ENCODE measurements around the gene KIAA1549. TPM values are rescaled to one million over a fixed set of nuclear protein-coding genes. Genes with fewer than 3 reads are reported as not detected.

Gene KIAA1549
- polyA plus RNA-seq, 1 donor (not counting 4 experiments of a cell fraction or from before 2014, with no cell fraction given): 1.1 TPM

DNA sequence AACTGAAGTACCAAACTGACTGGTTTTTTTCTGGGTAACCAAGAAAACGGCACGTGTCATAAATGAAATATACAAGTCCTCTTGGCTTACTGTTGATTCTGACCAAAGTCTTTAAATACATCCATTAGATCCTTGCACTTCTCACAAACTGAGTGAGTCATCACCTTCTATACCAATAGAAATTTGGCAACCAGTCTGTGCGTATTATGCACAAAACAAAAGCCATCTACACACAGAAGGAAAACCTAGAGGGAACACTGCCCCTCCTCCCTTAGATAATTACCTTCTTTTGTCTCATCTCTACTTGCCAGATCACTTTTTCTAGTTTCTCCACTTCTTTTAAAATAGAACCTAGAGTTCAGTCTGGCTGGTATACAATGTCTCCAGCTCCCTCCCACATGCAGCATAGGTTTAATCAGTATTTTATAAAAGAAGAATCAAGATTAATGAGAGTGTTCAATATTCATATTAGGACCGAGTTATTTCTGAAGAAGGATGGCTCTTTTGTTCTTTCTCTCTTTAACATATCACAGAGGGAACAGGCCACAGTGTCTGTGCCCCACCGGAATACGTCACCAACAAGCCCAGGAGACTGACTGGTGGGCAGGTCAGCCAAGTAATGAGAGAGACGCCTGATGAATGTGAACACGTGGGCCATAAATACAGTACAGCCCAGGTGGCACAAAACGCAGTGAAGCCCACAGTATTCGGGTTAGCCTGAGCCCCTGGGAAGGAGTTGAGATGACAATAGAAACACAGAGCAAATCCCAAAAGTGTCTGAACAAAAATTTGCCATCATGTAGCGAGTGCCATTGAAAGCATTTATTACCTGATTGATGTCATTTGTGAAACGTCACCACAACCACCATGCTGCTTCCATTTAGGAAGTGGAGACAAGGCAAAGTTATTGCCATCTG is 91.3 kb downstream of the KIAA1549 start:
- TF ChIP-seq EZH2 (IDR thresholded peaks at IDR 0.05; ENCODE audit: low read length): no peak
- TF ChIP-seq, protein P1, sequence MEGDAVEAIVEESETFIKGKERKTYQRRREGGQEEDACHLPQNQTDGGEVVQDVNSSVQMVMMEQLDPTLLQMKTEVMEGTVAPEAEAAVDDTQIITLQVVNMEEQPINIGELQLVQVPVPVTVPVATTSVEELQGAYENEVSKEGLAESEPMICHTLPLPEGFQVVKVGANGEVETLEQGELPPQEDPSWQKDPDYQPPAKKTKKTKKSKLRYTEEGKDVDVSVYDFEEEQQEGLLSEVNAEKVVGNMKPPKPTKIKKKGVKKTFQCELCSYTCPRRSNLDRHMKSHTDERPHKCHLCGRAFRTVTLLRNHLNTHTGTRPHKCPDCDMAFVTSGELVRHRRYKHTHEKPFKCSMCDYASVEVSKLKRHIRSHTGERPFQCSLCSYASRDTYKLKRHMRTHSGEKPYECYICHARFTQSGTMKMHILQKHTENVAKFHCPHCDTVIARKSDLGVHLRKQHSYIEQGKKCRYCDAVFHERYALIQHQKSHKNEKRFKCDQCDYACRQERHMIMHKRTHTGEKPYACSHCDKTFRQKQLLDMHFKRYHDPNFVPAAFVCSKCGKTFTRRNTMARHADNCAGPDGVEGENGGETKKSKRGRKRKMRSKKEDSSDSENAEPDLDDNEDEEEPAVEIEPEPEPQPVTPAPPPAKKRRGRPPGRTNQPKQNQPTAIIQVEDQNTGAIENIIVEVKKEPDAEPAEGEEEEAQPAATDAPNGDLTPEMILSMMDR (optimal IDR thresholded peaks at IDR 0.05 in 1 of 3, IDR thresholded peaks at IDR 0.05 in 1 of 3, conservative IDR thresholded peaks at IDR 0.05 in 1 of 3; ENCODE audit: extremely low read depth in 1 of 3, insufficient read depth in 2 of 3, low read length in 3 of 3): no peak
- no peak overlapping the region for H3K9ac ChIP-seq (ENCODE audit: control insufficient read depth, extremely low read depth, insufficient read depth, low read length)
- no peak overlapping the region for H3K27ac ChIP-seq (ENCODE audit: control insufficient read depth, insufficient read depth, low read length)
- H3K9me1 ChIP-seq (ENCODE audit: control insufficient read depth, extremely low read depth, insufficient read depth, low read length): no peaks in the 10 kb centered on the region
- FAIRE-seq (no peak), DNase-seq (ENCODE audit: low read depth, low spot score) (no peak)
- no peaks in the 10 kb centered on the region for H4K20me1 ChIP-seq (ENCODE audit: control insufficient read depth, extremely low read depth, insufficient read depth, low read length)
- no peak overlapping the region for H2AFZ ChIP-seq (ENCODE audit: control insufficient read depth, low read length)
- no peaks in the 10 kb centered on the region for H3K4me1 ChIP-seq (ENCODE audit: control insufficient read depth, extremely low read depth, insufficient read depth, low read length)
- H3K9me3 ChIP-seq (ENCODE audit: control insufficient read depth, low read depth, low read length): no peaks in the 10 kb centered on the region
- no peaks in the 10 kb centered on the region for H3K27me3 ChIP-seq (ENCODE audit: control insufficient read depth, extremely low read depth, insufficient read depth, low read length)
- dilution Hi-C loops (cut with MboI; ENCODE audit: extremely low pct_ligation_motif_present, low sequenced_read_pairs): no loop called here
- no peaks in the 10 kb centered on the region for H3K36me3 ChIP-seq (ENCODE audit: control insufficient read depth in 2 of 2, extremely low read depth in 1 of 2, insufficient read depth in 2 of 2, low read length in 2 of 2)
- no peak overlapping the region for H3K4me3 ChIP-seq (ENCODE audit: control insufficient read depth in 2 of 3, extremely low read depth in 1 of 3, insufficient read depth in 2 of 3, low read depth in 1 of 3, low read length in 3 of 3)
- H3K4me2 ChIP-seq (ENCODE audit: control insufficient read depth, extremely low read depth, insufficient read depth, low read depth, low read length): no peak overlapping the region
- no peaks in the 10 kb centered on the region for H3K79me2 ChIP-seq (ENCODE audit: control insufficient read depth, insufficient read depth, low read length)

DNA sequence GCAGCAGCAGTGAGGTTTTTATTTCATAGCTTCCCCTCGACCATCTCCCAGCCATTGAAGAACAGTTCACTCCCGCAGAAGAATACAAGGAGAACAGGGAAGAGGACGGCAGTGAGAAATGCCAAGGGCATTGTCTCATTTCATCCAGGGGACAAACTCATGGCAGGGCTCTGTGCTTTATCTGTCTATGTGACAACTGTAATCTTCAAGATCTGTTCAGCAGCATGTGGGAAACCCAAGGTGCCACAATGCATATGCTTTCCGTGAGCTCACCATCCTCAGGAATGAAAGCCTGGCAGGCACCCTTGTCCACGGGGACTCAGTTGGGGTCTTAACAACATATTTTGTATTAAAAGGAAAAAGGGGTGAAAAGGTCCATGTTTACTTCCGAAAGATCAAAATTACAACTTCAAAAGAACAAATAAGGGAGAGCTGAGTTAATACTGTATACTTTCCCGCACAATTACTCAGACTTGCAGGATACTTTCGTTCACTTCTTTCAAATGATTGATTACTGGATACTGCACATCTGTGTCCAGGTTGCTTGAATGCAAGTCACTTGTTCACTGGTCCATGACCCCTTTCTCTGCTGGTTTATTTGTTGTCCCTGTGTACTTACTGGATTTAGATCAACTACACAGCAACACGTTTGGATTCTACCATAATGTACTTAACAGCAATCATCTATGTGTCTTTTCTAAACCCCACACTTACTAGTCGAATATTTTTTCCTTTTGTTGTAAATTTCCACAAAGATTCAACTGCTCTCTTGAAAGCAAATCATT is 93.1 kb downstream of the KIAA1549 start:
- H3K27me3 ChIP-seq (ENCODE audit: control insufficient read depth, extremely low read depth, insufficient read depth, low read length): no peaks in the 10 kb centered on the region
- H2AFZ ChIP-seq (ENCODE audit: control insufficient read depth, low read length): no peak overlapping the region
- no peaks in the 10 kb centered on the region for H3K9me3 ChIP-seq (ENCODE audit: control insufficient read depth, low read depth, low read length)
- TF ChIP-seq, protein P1 (optimal IDR thresholded peaks at IDR 0.05 in 1 of 3, IDR thresholded peaks at IDR 0.05 in 1 of 3, conservative IDR thresholded peaks at IDR 0.05 in 1 of 3; ENCODE audit: extremely low read depth in 1 of 3, insufficient read depth in 2 of 3, low read length in 3 of 3): no peak
- no peak for TF ChIP-seq EZH2 (IDR thresholded peaks at IDR 0.05; ENCODE audit: low read length)
- dilution Hi-C loops (cut with MboI; ENCODE audit: extremely low pct_ligation_motif_present, low sequenced_read_pairs): no loop called here
- H3K79me2 ChIP-seq (ENCODE audit: control insufficient read depth, insufficient read depth, low read length): no peaks in the 10 kb centered on the region
- DNase-seq (ENCODE audit: low read depth, low spot score) (no peak), FAIRE-seq (no peak)
- no peak overlapping the region for H3K27ac ChIP-seq (ENCODE audit: control insufficient read depth, insufficient read depth, low read length)
- H3K9me1 ChIP-seq (ENCODE audit: control insufficient read depth, extremely low read depth, insufficient read depth, low read length): no peaks in the 10 kb centered on the region
- no peak overlapping the region for H3K4me2 ChIP-seq (ENCODE audit: control insufficient read depth, extremely low read depth, insufficient read depth, low read depth, low read length)
- no peak overlapping the region for H3K9ac ChIP-seq (ENCODE audit: control insufficient read depth, extremely low read depth, insufficient read depth, low read length)
- H4K20me1 ChIP-seq (ENCODE audit: control insufficient read depth, extremely low read depth, insufficient read depth, low read length): no peaks in the 10 kb centered on the region
- H3K4me3 ChIP-seq (ENCODE audit: control insufficient read depth in 2 of 3, extremely low read depth in 1 of 3, insufficient read depth in 2 of 3, low read depth in 1 of 3, low read length in 3 of 3): no peak overlapping the region
- H3K4me1 ChIP-seq (ENCODE audit: control insufficient read depth, extremely low read depth, insufficient read depth, low read length): no peaks in the 10 kb centered on the region
- H3K36me3 ChIP-seq (ENCODE audit: control insufficient read depth in 2 of 2, extremely low read depth in 1 of 2, insufficient read depth in 2 of 2, low read length in 2 of 2): no peaks in the 10 kb centered on the region

Data from keratinocyte (primary cell).